Large intestine (tissue), 3 donors: ENCODE results near the gene TOP2A. TPM values are rescaled to one million over a fixed set of nuclear protein-coding genes. Genes with fewer than 3 reads are reported as not detected.

Source experiments
- DNase-seq, 2 donors: peaks; one replicate each; pipeline versions ENCODE4 v3.0.0 to v3.0.0-alpha.2; 2013
- H3K27ac ChIP-seq: one replicate; pipeline ENCODE4 v1.5.1; 2013; ENCODE audit warnings: low read length
- H3K27me3 ChIP-seq: 2 replicates; pipeline ENCODE4 v1.6.1; 2013; ENCODE audit warnings: low read length; ENCODE audit not compliant: control insufficient read depth, insufficient read depth
- H3K36me3 ChIP-seq: 2 replicates; pipeline ENCODE4 v1.6.1; 2013; ENCODE audit warnings: low read length; ENCODE audit not compliant: control insufficient read depth, insufficient read depth
- H3K4me1 ChIP-seq: one replicate; pipeline ENCODE4 v1.6.1; 2013; ENCODE audit warnings: low read length; ENCODE audit not compliant: control insufficient read depth, insufficient read depth
- H3K4me3 ChIP-seq: one replicate; pipeline ENCODE4 v1.5.1; 2013; ENCODE audit warnings: low read length
- H3K9me3 ChIP-seq: one replicate; pipeline ENCODE4 v1.6.1; 2013; ENCODE audit warnings: mild to moderate bottlenecking, low read depth, low read length, moderate library complexity; ENCODE audit not compliant: control insufficient read depth
- WGBS: methylation state at CpG from one replicate; pipeline ENCODE4 v1.1.5; 2013; ENCODE audit warnings: low lambda C conversion rate; ENCODE audit not compliant: insufficient coverage; 5-methylcytosine and 5-hydroxymethylcytosine counted together
- polyA plus RNA-seq: library from polyadenylated mRNA; unstranded; fragments of 120-200 nt; gene quantifications from one replicate; pipeline ENCODE4 v1.2.1, GENCODE V29; 2013

TOP2A gene
- polyA plus RNA-seq, 1 donor = 68.4 TPM

DNA sequence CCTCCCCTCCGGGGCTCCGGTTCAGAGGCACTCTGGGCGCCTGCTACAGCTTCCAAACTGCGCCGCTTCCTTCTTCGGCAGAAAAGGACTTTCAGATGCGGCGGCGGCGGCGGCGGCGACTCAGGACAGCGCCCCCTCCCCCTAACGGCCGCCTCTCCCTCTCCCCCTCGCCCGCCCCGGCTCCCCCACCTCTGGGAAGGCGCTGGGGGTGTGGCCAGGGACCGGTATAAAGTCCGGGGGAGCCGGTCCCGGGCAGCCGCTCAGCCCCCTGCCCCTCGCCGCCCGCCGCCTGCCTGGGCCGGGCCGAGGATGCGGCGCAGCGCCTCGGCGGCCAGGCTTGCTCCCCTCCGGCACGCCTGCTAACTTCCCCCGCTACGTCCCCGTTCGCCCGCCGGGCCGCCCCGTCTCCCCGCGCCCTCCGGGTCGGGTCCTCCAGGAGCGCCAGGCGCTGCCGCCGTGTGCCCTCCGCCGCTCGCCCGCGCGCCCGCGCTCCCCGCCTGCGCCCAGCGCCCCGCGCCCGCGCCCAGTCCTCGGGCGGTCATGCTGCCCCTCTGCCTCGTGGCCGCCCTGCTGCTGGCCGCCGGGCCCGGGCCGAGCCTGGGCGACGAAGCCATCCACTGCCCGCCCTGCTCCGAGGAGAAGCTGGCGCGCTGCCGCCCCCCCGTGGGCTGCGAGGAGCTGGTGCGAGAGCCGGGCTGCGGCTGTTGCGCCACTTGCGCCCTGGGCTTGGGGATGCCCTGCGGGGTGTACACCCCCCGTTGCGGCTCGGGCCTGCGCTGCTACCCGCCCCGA is 25.7 kb upstream of the TOP2A start, which contains the start of gene IGFBP4:
Gene IGFBP4 (plus strand): TSS at position 255 of the 792 bp plus-strand sequence. CDS start 286 bp downstream, at position 541.
- WGBS = no CpG with 5 or more reads among the region's 98 CpGs
- peaks cover 27% of the 10 kb centered on the region for H3K4me1 ChIP-seq
- peak; percentile 50 to 76 for DNase-seq

GRCh38 chr17:40442392-40443195 is 24.9 kb upstream of the TOP2A start:
- Histone ChIP-seq H3K4me3 (peak overlapping the region; percentile 44), H3K27ac (peak overlapping the region; percentile 70), H3K36me3 (no peaks in the 10 kb centered on the region), H3K9me3 (no peaks in the 10 kb centered on the region), H3K4me1 (peaks cover 19% of the 10 kb centered on the region), H3K27me3 (peaks cover 14% of the 10 kb centered on the region)
- no CpG with 5 or more reads among the region's 29 CpGs for WGBS
- DNase-seq = no peak

More for the DNA sequence above, 25.7 kb upstream of the TOP2A start, which contains the start of gene IGFBP4:
- peaks cover 14% of the 10 kb centered on the region for H3K27me3 ChIP-seq
- H3K27ac ChIP-seq = peak within 1 kb of the TSS; percentile 72
- H3K4me3 ChIP-seq = peak within 1 kb of the TSS; percentile 44
- no peaks in the 10 kb centered on the region for H3K36me3 ChIP-seq
- H3K9me3 ChIP-seq = no peaks in the 10 kb centered on the region

DNA sequence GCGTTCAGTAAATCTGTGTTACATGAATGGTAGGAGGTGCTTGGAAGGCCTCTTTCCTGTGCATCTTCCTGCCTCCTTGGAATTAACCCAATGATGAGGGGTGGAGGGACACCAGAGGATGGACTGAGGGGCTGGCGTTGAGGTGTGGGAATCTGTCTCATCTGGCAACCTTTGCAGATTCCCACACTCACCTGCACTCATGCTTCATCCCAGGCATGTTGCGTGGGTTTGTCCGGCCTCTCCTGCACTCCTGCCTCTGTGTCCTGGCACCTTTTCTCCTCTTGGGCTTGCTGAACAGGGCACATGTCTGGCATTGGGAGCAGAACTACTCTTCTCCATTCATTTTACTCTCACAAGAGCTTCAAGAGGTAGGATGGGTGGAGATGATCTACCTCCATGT is 22.5 kb upstream of the TOP2A start:
- Histone ChIP-seq H3K27ac (no peak overlapping the region), H3K36me3 (no peaks in the 10 kb centered on the region), H3K9me3 (no peaks in the 10 kb centered on the region), H3K27me3 (peaks cover 10% of the 10 kb centered on the region), H3K4me3 (no peak overlapping the region), H3K4me1 (peaks cover 14% of the 10 kb centered on the region)
- WGBS = no CpG with 5 or more reads among the region's 4 CpGs
- DNase-seq = no peak

DNA sequence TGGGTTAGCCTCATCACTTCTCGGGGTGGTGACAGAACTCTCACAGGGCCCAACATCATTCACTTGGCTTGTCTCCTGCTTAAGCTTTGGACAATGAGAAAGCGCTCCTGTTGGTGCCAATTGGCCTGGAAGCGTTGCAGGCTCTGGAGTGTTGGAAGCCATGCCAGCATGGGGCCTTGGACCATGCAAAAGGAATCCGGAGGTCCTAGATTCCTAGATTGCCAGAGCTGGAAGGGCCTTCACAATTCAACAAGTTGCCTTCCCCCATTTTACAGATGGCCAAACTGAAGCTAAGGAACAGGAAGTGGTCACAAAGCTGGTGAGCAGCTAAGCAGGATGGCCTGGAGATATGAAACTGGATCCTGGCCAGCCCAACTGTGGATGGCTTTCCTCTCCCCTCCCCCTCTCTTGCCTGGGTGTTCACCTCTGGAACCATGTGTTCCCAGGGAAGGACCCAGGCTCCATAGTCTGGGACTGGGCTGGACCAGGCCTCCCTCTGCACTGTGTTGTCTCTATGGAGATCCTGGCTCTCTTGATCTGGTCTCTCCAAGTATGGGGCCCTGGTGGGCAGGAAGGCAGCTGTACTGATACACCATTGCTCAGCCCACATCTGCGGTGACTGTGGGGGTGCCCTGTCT is 19.5 kb upstream of the TOP2A start:
- H3K27ac ChIP-seq = no peak overlapping the region
- no CpG with 5 or more reads among the region's 5 CpGs for WGBS

GRCh38 chr17:40436636-40437035 is 18.9 kb upstream of the TOP2A start:
- Histone ChIP-seq H3K4me1 (no peaks in the 10 kb centered on the region), H3K27me3 (no peaks in the 10 kb centered on the region), H3K27ac (no peak overlapping the region), H3K9me3 (no peaks in the 10 kb centered on the region), H3K4me3 (no peak overlapping the region), H3K36me3 (no peaks in the 10 kb centered on the region)
- DNase-seq = no peak
- no CpG with 5 or more reads among the region's 5 CpGs for WGBS

More for the DNA sequence above, 19.5 kb upstream of the TOP2A start:
- Histone ChIP-seq H3K36me3 (no peaks in the 10 kb centered on the region), H3K9me3 (no peaks in the 10 kb centered on the region), H3K4me1 (peaks cover under 1% of the 10 kb centered on the region), H3K4me3 (no peak overlapping the region), H3K27me3 (no peaks in the 10 kb centered on the region)
- DNase-seq = no peak

GRCh38 chr17:40433551-40434415 is 16.1 kb upstream of the TOP2A start:
- H3K9me3 ChIP-seq = no peaks in the 10 kb centered on the region
- WGBS = no CpG with 5 or more reads among the region's 6 CpGs
- H3K4me1 ChIP-seq = no peaks in the 10 kb centered on the region
- DNase-seq = no peak
- H3K36me3 ChIP-seq = no peaks in the 10 kb centered on the region
- H3K27me3 ChIP-seq = no peaks in the 10 kb centered on the region
- H3K4me3 ChIP-seq = no peak overlapping the region
- H3K27ac ChIP-seq = peak overlapping the region; percentile 46

DNA sequence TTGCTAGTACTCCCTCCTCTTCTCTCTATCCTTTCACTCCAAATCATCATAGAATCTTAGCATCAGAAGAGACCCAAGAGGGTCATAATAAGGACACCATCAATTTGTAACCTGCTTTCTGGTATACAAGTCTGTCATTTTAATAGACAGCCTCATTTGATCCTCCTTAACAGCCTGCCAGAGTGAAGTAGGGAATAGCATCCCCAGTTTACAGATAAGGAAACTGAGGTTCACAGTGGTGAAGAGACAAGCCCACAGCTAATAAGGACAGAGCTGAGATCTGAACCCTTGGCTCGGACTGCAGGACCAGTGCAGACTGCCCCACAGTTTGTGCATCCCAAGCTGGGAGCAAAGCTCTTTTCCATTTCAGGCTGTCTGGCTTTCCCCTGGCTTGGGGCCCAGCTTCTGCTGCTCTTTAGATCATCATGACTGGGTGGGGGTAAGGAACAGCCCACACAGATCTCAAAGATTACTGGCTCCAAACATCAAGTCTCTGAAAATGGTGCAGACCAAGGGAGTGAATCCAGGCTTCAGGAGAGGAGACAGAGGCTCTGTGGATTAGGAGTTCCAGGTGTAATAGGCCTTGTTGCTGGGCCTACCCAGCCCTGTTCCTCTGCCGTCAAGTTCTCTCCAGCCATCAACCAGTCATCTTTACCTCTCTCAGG is 15.3 kb upstream of the TOP2A start:
- Histone ChIP-seq H3K4me3 (no peak overlapping the region), H3K9me3 (no peaks in the 10 kb centered on the region), H3K27me3 (no peaks in the 10 kb centered on the region), H3K4me1 (no peaks in the 10 kb centered on the region), H3K36me3 (no peaks in the 10 kb centered on the region), H3K27ac (peak overlapping the region; percentile 46)
- peak in 1 of 2 donors; percentile 45 for DNase-seq
- WGBS = no CpG with 5 or more reads among the region's 2 CpGs

- no peak for DNase-seq
- WGBS = 83% methylated on average over 1 of the region's 3 CpGs
These were observed 13.5 kb upstream of the TOP2A start for GRCh38 chr17:40431231-40431602.

More at GRCh38 chr17:40431231-40431602, 13.5 kb upstream of the TOP2A start:
- Histone ChIP-seq H3K27ac (no peak overlapping the region), H3K9me3 (no peaks in the 10 kb centered on the region), H3K27me3 (no peaks in the 10 kb centered on the region), H3K36me3 (no peaks in the 10 kb centered on the region), H3K4me1 (no peaks in the 10 kb centered on the region), H3K4me3 (no peak overlapping the region)
